HepG2 (cell line): ENCODE data around the gene PTPN14. TPM values are rescaled to one million over a fixed set of nuclear protein-coding genes. Genes with fewer than 3 reads are reported as not detected.
A peak's percentile ranks its signal among the peaks of the same experiment; 100 is the strongest.

ENCODE experiments used
- ATAC-seq: fragments of 200-7000 bp; cut with Tn5 transposase; 3 replicates; pipeline ENCODE4 v1.9.1; 2020; ENCODE audit warnings: mild to moderate bottlenecking, moderate library complexity
- BruUV-seq: library from RNA; stranded (reverse); fragments of 400-500 nt; replicated peaks from 2 replicates; lab custom pipeline; 2021; lab: Mats Ljungman, UMichigan
- CTCF ChIA-PET: fragments of 300-600 bp; formaldehyde crosslinking; extraction: SDS; loops from one replicate; lab custom pipeline; 2021; ENCODE audit warnings: low total read pairs, inconsistent platforms, low intra/inter-chr PET ratio; lab: Yijun Ruan, JAX
- POLR2A ChIA-PET: fragments of 350-600 bp; sonication (Branson Sonifier 250); formaldehyde crosslinking; loops from one replicate; lab custom pipeline; 2020; ENCODE audit warnings: antibody characterized with exemption, inconsistent platforms; lab: Yijun Ruan, JAX
- DNase-seq: peaks from one replicate; pipeline ENCODE4 v3.0.0-alpha.2; 2015; ENCODE audit warnings: low spot score
- FAIRE-seq: peaks from 3 replicates; lab custom pipeline; 2011; peaks lifted over from hg19 to GRCh38; lab: Jason Lieb, UNC
- H2AFZ ChIP-seq: one replicate; pipeline ENCODE4 v1.6.1; 2011; ENCODE audit warnings: low read length, inconsistent platforms
- H3K27ac ChIP-seq: fragments of 300-600 bp; 3 replicates; pipeline ENCODE4 v1.8.0; 2011; ENCODE audit warnings: mixed run types, mild to moderate bottlenecking, mixed read lengths, low read length, inconsistent platforms; ENCODE audit not compliant: insufficient read depth; ENCODE audit errors: extremely low read length
- H3K27me3 ChIP-seq, 2 experiments: fragments of 200-600 bp in 1 of 2; 2 replicates in 1 of 2; 3 replicates in 1 of 2; pipeline versions ENCODE4 v1.6.0 to v1.8.0; 2011; ENCODE audit warnings: low read length in 2 of 2, mild to moderate bottlenecking in 2 of 2, moderate library complexity in 2 of 2, inconsistent platforms in 1 of 2; ENCODE audit not compliant: insufficient read depth in 2 of 2, control insufficient read depth in 1 of 2
- H3K36me3 ChIP-seq, 2 experiments: fragments of 200-600 bp in 1 of 2; replicated peaks in 1 of 2; 2 replicates in 1 of 2; 3 replicates in 1 of 2; pipeline versions ENCODE4 v1.5.1 to v1.8.0; 2011; ENCODE audit warnings: low read length in 2 of 2, inconsistent platforms in 1 of 2; ENCODE audit not compliant: insufficient read depth in 2 of 2, control insufficient read depth in 1 of 2
- H3K4me1 ChIP-seq: 2 replicates; pipeline ENCODE4 v1.5.1; 2012; ENCODE audit warnings: low read length, inconsistent platforms; ENCODE audit not compliant: insufficient read depth
- H3K4me2 ChIP-seq: 2 replicates; pipeline ENCODE4 v1.6.0; 2011; ENCODE audit warnings: low read depth, low read length, inconsistent platforms
- H3K4me3 ChIP-seq, 3 experiments: fragments of 200-600 bp in 1 of 3; sonication (generic), shearing (Covaris generic) in 1 of 3; replicated peaks in 1 of 3; 2 replicates each; pipeline ENCODE4 v1.5.1; 2011 to 2016; ENCODE audit warnings: low read length in 3 of 3, inconsistent platforms in 2 of 3, low read depth in 2 of 3, mild to moderate bottlenecking in 2 of 3, control low read depth in 1 of 3, mixed read lengths in 1 of 3; ENCODE audit not compliant: insufficient read depth in 1 of 3
- H3K79me2 ChIP-seq: one replicate; pipeline ENCODE4 v1.6.1; 2011; ENCODE audit warnings: low read length, inconsistent platforms; ENCODE audit not compliant: insufficient read depth
- H3K9ac ChIP-seq: 2 replicates; pipeline ENCODE4 v1.6.0; 2011; ENCODE audit warnings: mild to moderate bottlenecking, low read depth, low read length, inconsistent platforms; ENCODE audit not compliant: insufficient read depth
- H3K9me3 ChIP-seq: 2 replicates; pipeline ENCODE4 v1.5.1; 2012; ENCODE audit warnings: mild to moderate bottlenecking, low read length
- H4K20me1 ChIP-seq: 2 replicates; pipeline ENCODE4 v1.6.0; 2011; ENCODE audit warnings: inconsistent platforms, mild to moderate bottlenecking, low read length, moderate library complexity; ENCODE audit not compliant: insufficient read depth
- GLI4 ChIP-seq: sonication (generic); formaldehyde crosslinking; IDR thresholded peaks from 2 replicates; pipeline ENCODE4 v1.5.1; 2020; ENCODE audit warnings: missing genetic modification reagents, mild to moderate bottlenecking, moderate library complexity, borderline replicate concordance
- SOX13 ChIP-seq, 3 experiments: fragments of 450-650 bp in 1 of 3; sonication (generic) in 1 of 3; formaldehyde crosslinking in 1 of 3; IDR thresholded peaks in 2 of 3; conservative IDR thresholded peaks in 1 of 3; 2 replicates each; pipeline versions ENCODE4 v1.5.0 to v1.6.1; 2016 to 2020; ENCODE audit warnings: antibody characterized with exemption in 1 of 3, mild to moderate bottlenecking in 1 of 3, missing compliant biosample characterization in 1 of 3, missing genetic modification reagents in 1 of 3, moderate library complexity in 1 of 3
- SOX5 ChIP-seq: IDR thresholded peaks from 2 replicates; pipeline ENCODE4 v1.6.1; 2016; ENCODE audit warnings: borderline replicate concordance
- SOX6 ChIP-seq, 2 experiments: fragments of 450-650 bp in 1 of 2; sonication (generic) in 1 of 2; formaldehyde crosslinking in 1 of 2; IDR thresholded peaks; 2 replicates each; pipeline versions ENCODE4 v1.4.0 to v1.6.1; 2017 to 2020; ENCODE audit warnings: antibody characterized with exemption in 1 of 2, mild to moderate bottlenecking in 1 of 2, missing genetic modification reagents in 1 of 2
- TCF7 ChIP-seq: sonication (generic); IDR thresholded peaks from 2 replicates; pipeline ENCODE4 v1.6.1; 2016; ENCODE audit warnings: antibody characterized with exemption, low read depth
- ZNF678 ChIP-seq: sonication (generic); formaldehyde crosslinking; IDR thresholded peaks from 2 replicates; pipeline ENCODE4 v1.4.0; 2020; ENCODE audit warnings: mild to moderate bottlenecking, missing genetic modification reagents
- ZNF720 ChIP-seq: sonication (generic); formaldehyde crosslinking; IDR thresholded peaks from 2 replicates; pipeline ENCODE4 v1.4.0; 2020; ENCODE audit warnings: missing genetic modification reagents
- ZNF781 ChIP-seq: sonication (generic); formaldehyde crosslinking; IDR thresholded peaks from 2 replicates; pipeline ENCODE4 v1.5.1; 2020; ENCODE audit warnings: borderline replicate concordance, mild to moderate bottlenecking, missing genetic modification reagents; ENCODE audit errors: not compliant biosample characterization
- WGBS: methylation state at CpG from one replicate; pipeline ENCODE4 v1.1.6; 2017; ENCODE audit warnings: low lambda C conversion rate; 5-methylcytosine and 5-hydroxymethylcytosine counted together
- in situ Hi-C: cut with HindIII; loops from 2 replicates; pipeline ENCODE4 v1.10.0; 2017; ENCODE audit warnings: low pct_unique_long_range_greater_than_20kb; ENCODE audit not compliant: extremely low pct_ligation_motif_present
- intact Hi-C: fragments of 100-400 bp; cut with micrococcal nuclease; formaldehyde crosslinking; loops from one replicate; pipeline ENCODE4 v1.10.0; 2022; ENCODE audit not compliant: unreplicated experiment
- polyA plus RNA-seq, 8 experiments: library from polyadenylated mRNA; depleted of rRNA in 3 of 8; stranded (reverse) in 7 of 8; unstranded in 1 of 8; fragments of >200 nt; fragmentation: Illumina TruSeq in 4 of 8; extraction: Trizol in 4 of 8; gene quantifications; 2 replicates each; pipeline versions ENCODE4 v1.2.1 to v1.2.3, GENCODE V29; 2011 to 2016; ENCODE audit warnings: low read depth in 4 of 8, missing spikeins in 1 of 8, mixed read lengths in 1 of 8; ENCODE audit not compliant: insufficient read depth in 1 of 8
- total RNA-seq, 5 experiments: library from RNA; depleted of rRNA; stranded (reverse); fragments of >200 nt; fragmentation: Illumina TruSeq; extraction: Trizol; gene quantifications; 2 replicates each; pipeline ENCODE4 v1.2.3, GENCODE V29; 2016; ENCODE audit warnings: low read depth in 1 of 5
- TF ChIP-seq, protein P1 (sequence below): sonication (generic); formaldehyde crosslinking; IDR thresholded peaks from 2 replicates; pipeline ENCODE4 v1.5.0; 2020; ENCODE audit warnings: missing genetic modification reagents
- TF ChIP-seq, protein P2 (sequence below): sonication (generic); formaldehyde crosslinking; IDR thresholded peaks from 2 replicates; pipeline ENCODE4 v1.4.0; 2020; ENCODE audit warnings: missing genetic modification reagents
- TF ChIP-seq, protein P3 (sequence below): sonication (generic); formaldehyde crosslinking; IDR thresholded peaks from 2 replicates; pipeline ENCODE4 v1.4.0; 2020; ENCODE audit warnings: missing genetic modification reagents, borderline replicate concordance

The PTPN14 gene
- total and polyA plus RNA-seq, 2 of the 13 experiments (the other 11 are each of a cell fraction or from before 2014, with no cell fraction given): 3.9 to 4.7 TPM

DNA sequence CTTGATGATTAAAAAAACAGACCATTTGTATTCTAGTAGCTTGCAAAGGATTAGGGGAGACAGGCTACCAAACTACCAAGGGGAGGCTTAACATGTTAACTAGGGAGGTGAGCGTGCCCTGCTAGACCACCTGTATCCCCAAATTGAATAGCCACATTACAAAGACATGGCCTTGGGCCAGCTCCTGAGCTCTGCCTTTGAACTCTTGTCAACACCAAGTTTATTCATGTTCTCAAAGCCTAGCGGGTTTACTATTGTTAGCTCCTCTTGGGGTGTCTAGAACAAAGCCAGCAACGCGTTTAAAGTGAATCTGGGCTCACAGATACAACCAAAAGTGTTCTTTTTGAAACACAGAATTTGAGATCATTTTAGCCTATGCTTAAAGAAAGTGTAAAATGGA lies 234.1 kb downstream of the PTPN14 start:
- peak; percentile 3 for DNase-seq
- Histone ChIP-seq H3K9ac (no peak overlapping the region), H3K36me3 (peaks cover 10 to 55% of the 10 kb centered on the region in 2 experiments), H3K4me3 (no peak overlapping the region), H3K9me3 (no peaks in the 10 kb centered on the region), H4K20me1 (no peaks in the 10 kb centered on the region; the same call in 1 of the 2 replicates), H3K4me2 (no peak overlapping the region), H3K79me2 (peaks cover 2% of the 10 kb centered on the region), H2AFZ (no peak overlapping the region), H3K27me3 (no peaks in the 10 kb centered on the region), H3K4me1 (peaks cover 47% of the 10 kb centered on the region), H3K27ac (no peak overlapping the region)
- CTCF ChIA-PET: no interaction called here
- POLR2A ChIA-PET: interaction anchor here (0.7 kb wide), 1 partner anchor 32 kb away, joined by 3 read pairs; no protein-coding TSS in a partner anchor
- intact Hi-C loops: loop anchor here (2.0 kb wide), 1 partner anchor 32 kb away; no protein-coding TSS in a partner anchor
- BruUV-seq: no TSS peak
- 83% methylated on average over 4 of the region's 4 CpGs for WGBS
- FAIRE-seq: no peak
- no peak for ATAC-seq
- in situ Hi-C loops: no loop called here
- TF ChIP-seq, protein P1, sequence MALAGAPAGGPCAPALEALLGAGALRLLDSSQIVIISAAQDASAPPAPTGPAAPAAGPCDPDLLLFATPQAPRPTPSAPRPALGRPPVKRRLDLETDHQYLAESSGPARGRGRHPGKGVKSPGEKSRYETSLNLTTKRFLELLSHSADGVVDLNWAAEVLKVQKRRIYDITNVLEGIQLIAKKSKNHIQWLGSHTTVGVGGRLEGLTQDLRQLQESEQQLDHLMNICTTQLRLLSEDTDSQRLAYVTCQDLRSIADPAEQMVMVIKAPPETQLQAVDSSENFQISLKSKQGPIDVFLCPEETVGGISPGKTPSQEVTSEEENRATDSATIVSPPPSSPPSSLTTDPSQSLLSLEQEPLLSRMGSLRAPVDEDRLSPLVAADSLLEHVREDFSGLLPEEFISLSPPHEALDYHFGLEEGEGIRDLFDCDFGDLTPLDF (CRISPR knock-in tag): no peak
- TF ChIP-seq SOX13 (IDR thresholded peaks at IDR 0.05): no peak
- TF ChIP-seq SOX13 (CRISPR knock-in tag; conservative IDR thresholded peaks at IDR 0.05 in 1 of 2, IDR thresholded peaks at IDR 0.05 in 1 of 2): peak in 1 of 2 experiments; percentile 80; a peak in 2 of 4 replicates
- TF ChIP-seq, protein P2, sequence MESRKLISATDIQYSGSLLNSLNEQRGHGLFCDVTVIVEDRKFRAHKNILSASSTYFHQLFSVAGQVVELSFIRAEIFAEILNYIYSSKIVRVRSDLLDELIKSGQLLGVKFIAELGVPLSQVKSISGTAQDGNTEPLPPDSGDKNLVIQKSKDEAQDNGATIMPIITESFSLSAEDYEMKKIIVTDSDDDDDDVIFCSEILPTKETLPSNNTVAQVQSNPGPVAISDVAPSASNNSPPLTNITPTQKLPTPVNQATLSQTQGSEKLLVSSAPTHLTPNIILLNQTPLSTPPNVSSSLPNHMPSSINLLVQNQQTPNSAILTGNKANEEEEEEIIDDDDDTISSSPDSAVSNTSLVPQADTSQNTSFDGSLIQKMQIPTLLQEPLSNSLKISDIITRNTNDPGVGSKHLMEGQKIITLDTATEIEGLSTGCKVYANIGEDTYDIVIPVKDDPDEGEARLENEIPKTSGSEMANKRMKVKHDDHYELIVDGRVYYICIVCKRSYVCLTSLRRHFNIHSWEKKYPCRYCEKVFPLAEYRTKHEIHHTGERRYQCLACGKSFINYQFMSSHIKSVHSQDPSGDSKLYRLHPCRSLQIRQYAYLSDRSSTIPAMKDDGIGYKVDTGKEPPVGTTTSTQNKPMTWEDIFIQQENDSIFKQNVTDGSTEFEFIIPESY (CRISPR knock-in tag): peak; percentile 68
- TF ChIP-seq GLI4: no peak
- TF ChIP-seq ZNF678 (CRISPR knock-in tag): no peak
- 0 out of 2 replicates have a peak, but pooled peaks have one; percentile 15 for TF ChIP-seq TCF7
- TF ChIP-seq, protein P3, sequence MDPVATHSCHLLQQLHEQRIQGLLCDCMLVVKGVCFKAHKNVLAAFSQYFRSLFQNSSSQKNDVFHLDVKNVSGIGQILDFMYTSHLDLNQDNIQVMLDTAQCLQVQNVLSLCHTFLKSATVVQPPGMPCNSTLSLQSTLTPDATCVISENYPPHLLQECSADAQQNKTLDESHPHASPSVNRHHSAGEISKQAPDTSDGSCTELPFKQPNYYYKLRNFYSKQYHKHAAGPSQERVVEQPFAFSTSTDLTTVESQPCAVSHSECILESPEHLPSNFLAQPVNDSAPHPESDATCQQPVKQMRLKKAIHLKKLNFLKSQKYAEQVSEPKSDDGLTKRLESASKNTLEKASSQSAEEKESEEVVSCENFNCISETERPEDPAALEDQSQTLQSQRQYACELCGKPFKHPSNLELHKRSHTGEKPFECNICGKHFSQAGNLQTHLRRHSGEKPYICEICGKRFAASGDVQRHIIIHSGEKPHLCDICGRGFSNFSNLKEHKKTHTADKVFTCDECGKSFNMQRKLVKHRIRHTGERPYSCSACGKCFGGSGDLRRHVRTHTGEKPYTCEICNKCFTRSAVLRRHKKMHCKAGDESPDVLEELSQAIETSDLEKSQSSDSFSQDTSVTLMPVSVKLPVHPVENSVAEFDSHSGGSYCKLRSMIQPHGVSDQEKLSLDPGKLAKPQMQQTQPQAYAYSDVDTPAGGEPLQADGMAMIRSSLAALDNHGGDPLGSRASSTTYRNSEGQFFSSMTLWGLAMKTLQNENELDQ (CRISPR knock-in tag): no peak
- no peak for TF ChIP-seq ZNF781 (CRISPR knock-in tag)
- no peak for TF ChIP-seq SOX6 (IDR thresholded peaks at IDR 0.05)
- peak; percentile 38 for TF ChIP-seq SOX6 (CRISPR knock-in tag; IDR thresholded peaks at IDR 0.05)
- TF ChIP-seq SOX5 (CRISPR knock-in tag): peak; percentile 50; the same call in 1 of the 2 replicates
- TF ChIP-seq ZNF720 (CRISPR knock-in tag): no peak
